ENCODE results near the gene TMEM147.
A peak's percentile ranks its signal among the peaks of the same experiment; 100 is the strongest.

The TMEM147 gene

GRCh38 chr19:35521124-35521743 is 24.2 kb upstream of the TMEM147 start:
- DNase-seq: no peak

- no peak for DNase-seq
Observed at GRCh38 chr19:35522745-35523327, 22.6 kb upstream of the TMEM147 start.

GRCh38 chr19:35524181-35524837 is 21.1 kb upstream of the TMEM147 start:
- DNase-seq: no peak

- no peak for DNase-seq
Observed at GRCh38 chr19:35525873-35526272, 19.6 kb upstream of the TMEM147 start.

GRCh38 chr19:35528218-35529038 is 17.0 kb upstream of the TMEM147 start, which contains the start of gene SBSN:
TSS of gene SBSN (minus strand) at chr19:35528311. CDS start at chr19:35528281, 30 bp downstream.
- DNase-seq: no peak

- DNase-seq: no peak
Observed at GRCh38 chr19:35529241-35530218, 15.9 kb upstream of the TMEM147 start.

- DNase-seq: no peak
Observed at GRCh38 chr19:35531291-35531690, 14.1 kb upstream of the TMEM147 start.

- DNase-seq: no peak
Observed at GRCh38 chr19:35533201-35533821, 12.1 kb upstream of the TMEM147 start, which contains the start of gene GAPDHS. TSS of gene GAPDHS (plus strand) at chr19:35533456. CDS start at chr19:35533528, 72 bp downstream.

- peak; percentile 8 to 64 (median 35) for DNase-seq
Observed at GRCh38 chr19:35533822-35534392, 11.5 kb upstream of the TMEM147 start.

- no peak for DNase-seq
Observed at GRCh38 chr19:35534803-35535480, 10.5 kb upstream of the TMEM147 start.

GRCh38 chr19:35539314-35539713 is 6.1 kb upstream of the TMEM147 start:
- no peak for DNase-seq

GRCh38 chr19:35539850-35540249 is 5.6 kb upstream of the TMEM147 start:
- DNase-seq: no peak

GRCh38 chr19:35540356-35540927 is 5.0 kb upstream of the TMEM147 start:
- DNase-seq: no peak

GRCh38 chr19:35542209-35542608 is 3.2 kb upstream of the TMEM147 start:
- DNase-seq: no peak

GRCh38 chr19:35543280-35544109 is 1.9 kb upstream of the TMEM147 start:
- no peak for DNase-seq

- no peak for DNase-seq
Observed at GRCh38 chr19:35544110-35544802, 1.2 kb upstream of the TMEM147 start.

- DNase-seq: peak in 3 of 6 experiments; percentile 4 to 60 (median 50)
Observed at GRCh38 chr19:35545855-35546381, 492 bp downstream of the TMEM147 start.

GRCh38 chr19:35546532-35546931 is 1.1 kb downstream of the TMEM147 start:
- no peak for DNase-seq

All from stimulated activated naive CD4-positive, alpha-beta T cell (primary cell).